HepG2 (cell line): Measurements from ENCODE around the gene CST3. TPM values are rescaled to one million over a fixed set of nuclear protein-coding genes. Genes with fewer than 3 reads are reported as not detected.

Source experiments
- ATAC-seq: fragments of 200-7000 bp; cut with Tn5 transposase; 3 replicates; pipeline ENCODE4 v1.9.1; 2020; ENCODE audit warnings: mild to moderate bottlenecking, moderate library complexity
- BruUV-seq: library from RNA; stranded (reverse); fragments of 400-500 nt; replicated peaks from 2 replicates; lab custom pipeline; 2021; lab: Mats Ljungman, UMichigan
- CTCF ChIA-PET: fragments of 300-600 bp; formaldehyde crosslinking; extraction: SDS; loops from one replicate; lab custom pipeline; 2021; ENCODE audit warnings: low total read pairs, inconsistent platforms, low intra/inter-chr PET ratio; lab: Yijun Ruan, JAX
- POLR2A ChIA-PET: fragments of 350-600 bp; sonication (Branson Sonifier 250); formaldehyde crosslinking; loops from one replicate; lab custom pipeline; 2020; ENCODE audit warnings: antibody characterized with exemption, inconsistent platforms; lab: Yijun Ruan, JAX
- DNase-seq: peaks from one replicate; pipeline ENCODE4 v3.0.0-alpha.2; 2015; ENCODE audit warnings: low spot score
- FAIRE-seq: peaks from 3 replicates; lab custom pipeline; 2011; peaks lifted over from hg19 to GRCh38; lab: Jason Lieb, UNC
- H2AFZ ChIP-seq: one replicate; pipeline ENCODE4 v1.6.1; 2011; ENCODE audit warnings: low read length, inconsistent platforms
- H3K27ac ChIP-seq: fragments of 300-600 bp; 3 replicates; pipeline ENCODE4 v1.8.0; 2011; ENCODE audit warnings: mixed run types, mild to moderate bottlenecking, mixed read lengths, low read length, inconsistent platforms; ENCODE audit not compliant: insufficient read depth; ENCODE audit errors: extremely low read length
- H3K27me3 ChIP-seq, 2 experiments: fragments of 200-600 bp in 1 of 2; 2 replicates in 1 of 2; 3 replicates in 1 of 2; pipeline versions ENCODE4 v1.6.0 to v1.8.0; 2011; ENCODE audit warnings: low read length in 2 of 2, mild to moderate bottlenecking in 2 of 2, moderate library complexity in 2 of 2, inconsistent platforms in 1 of 2; ENCODE audit not compliant: insufficient read depth in 2 of 2, control insufficient read depth in 1 of 2
- H3K36me3 ChIP-seq, 2 experiments: fragments of 200-600 bp in 1 of 2; replicated peaks in 1 of 2; 2 replicates in 1 of 2; 3 replicates in 1 of 2; pipeline versions ENCODE4 v1.5.1 to v1.8.0; 2011; ENCODE audit warnings: low read length in 2 of 2, inconsistent platforms in 1 of 2; ENCODE audit not compliant: insufficient read depth in 2 of 2, control insufficient read depth in 1 of 2
- H3K4me1 ChIP-seq: 2 replicates; pipeline ENCODE4 v1.5.1; 2012; ENCODE audit warnings: low read length, inconsistent platforms; ENCODE audit not compliant: insufficient read depth
- H3K4me2 ChIP-seq: 2 replicates; pipeline ENCODE4 v1.6.0; 2011; ENCODE audit warnings: low read depth, low read length, inconsistent platforms
- H3K4me3 ChIP-seq, 3 experiments: fragments of 200-600 bp in 1 of 3; sonication (generic), shearing (Covaris generic) in 1 of 3; replicated peaks in 1 of 3; 2 replicates each; pipeline ENCODE4 v1.5.1; 2011 to 2016; ENCODE audit warnings: low read length in 3 of 3, inconsistent platforms in 2 of 3, low read depth in 2 of 3, mild to moderate bottlenecking in 2 of 3, control low read depth in 1 of 3, mixed read lengths in 1 of 3; ENCODE audit not compliant: insufficient read depth in 1 of 3
- H3K79me2 ChIP-seq: one replicate; pipeline ENCODE4 v1.6.1; 2011; ENCODE audit warnings: low read length, inconsistent platforms; ENCODE audit not compliant: insufficient read depth
- H3K9ac ChIP-seq: 2 replicates; pipeline ENCODE4 v1.6.0; 2011; ENCODE audit warnings: mild to moderate bottlenecking, low read depth, low read length, inconsistent platforms; ENCODE audit not compliant: insufficient read depth
- H3K9me3 ChIP-seq: 2 replicates; pipeline ENCODE4 v1.5.1; 2012; ENCODE audit warnings: mild to moderate bottlenecking, low read length
- H4K20me1 ChIP-seq: 2 replicates; pipeline ENCODE4 v1.6.0; 2011; ENCODE audit warnings: inconsistent platforms, mild to moderate bottlenecking, low read length, moderate library complexity; ENCODE audit not compliant: insufficient read depth
- FOXA1 ChIP-seq, 2 experiments: fragments of 450-650 bp in 1 of 2; sonication (generic) in 1 of 2; formaldehyde crosslinking in 1 of 2; IDR thresholded peaks; 2 replicates each; pipeline versions ENCODE4 v1.4.0 to v1.6.1; 2016 to 2020; ENCODE audit warnings: missing genetic modification reagents in 1 of 2
- MIER2 ChIP-seq: IDR thresholded peaks from 2 replicates; pipeline ENCODE4 v1.6.1; 2016; ENCODE audit warnings: missing biosample characterization, missing genetic modification reagents
- PAWR ChIP-seq: sonication (generic); formaldehyde crosslinking; IDR thresholded peaks from 2 replicates; pipeline ENCODE4 v1.4.0; 2020; ENCODE audit warnings: missing genetic modification reagents, mild to moderate bottlenecking, borderline replicate concordance
- SCMH1 ChIP-seq: sonication (generic); formaldehyde crosslinking; IDR thresholded peaks from 2 replicates; pipeline ENCODE4 v1.9.0; 2021; ENCODE audit warnings: missing genetic modification reagents, mild to moderate bottlenecking, borderline replicate concordance
- ZMAT3 ChIP-seq: sonication (generic); formaldehyde crosslinking; conservative IDR thresholded peaks from 2 replicates; pipeline ENCODE4 v1.7.0; 2021; ENCODE audit warnings: missing genetic modification reagents
- ZMYM3 ChIP-seq: sonication (generic); formaldehyde crosslinking; IDR thresholded peaks from 2 replicates; pipeline ENCODE4 v1.5.1; 2020; ENCODE audit warnings: mild to moderate bottlenecking, missing genetic modification reagents
- ZNF121 ChIP-seq: sonication (generic); formaldehyde crosslinking; IDR thresholded peaks from 2 replicates; pipeline ENCODE4 v1.5.0; 2020; ENCODE audit warnings: mild to moderate bottlenecking, missing genetic modification reagents
- ZNF468 ChIP-seq: sonication (generic); formaldehyde crosslinking; IDR thresholded peaks from 2 replicates; pipeline ENCODE4 v1.8.0; 2022; ENCODE audit warnings: mild to moderate bottlenecking, moderate library complexity, missing genetic modification reagents
- ZNF850 ChIP-seq: sonication (generic); formaldehyde crosslinking; conservative IDR thresholded peaks from 2 replicates; pipeline ENCODE4 v1.9.0; 2021; ENCODE audit warnings: mild to moderate bottlenecking, missing genetic modification reagents
- WGBS: methylation state at CpG from one replicate; pipeline ENCODE4 v1.1.6; 2017; ENCODE audit warnings: low lambda C conversion rate; 5-methylcytosine and 5-hydroxymethylcytosine counted together
- in situ Hi-C: cut with HindIII; loops from 2 replicates; pipeline ENCODE4 v1.10.0; 2017; ENCODE audit warnings: low pct_unique_long_range_greater_than_20kb; ENCODE audit not compliant: extremely low pct_ligation_motif_present
- intact Hi-C: fragments of 100-400 bp; cut with micrococcal nuclease; formaldehyde crosslinking; loops from one replicate; pipeline ENCODE4 v1.10.0; 2022; ENCODE audit not compliant: unreplicated experiment
- polyA plus RNA-seq, 8 experiments: library from polyadenylated mRNA; depleted of rRNA in 3 of 8; stranded (reverse) in 7 of 8; unstranded in 1 of 8; fragments of >200 nt; fragmentation: Illumina TruSeq in 4 of 8; extraction: Trizol in 4 of 8; gene quantifications; 2 replicates each; pipeline versions ENCODE4 v1.2.1 to v1.2.3, GENCODE V29; 2011 to 2016; ENCODE audit warnings: low read depth in 4 of 8, missing spikeins in 1 of 8, mixed read lengths in 1 of 8; ENCODE audit not compliant: insufficient read depth in 1 of 8
- total RNA-seq, 5 experiments: library from RNA; depleted of rRNA; stranded (reverse); fragments of >200 nt; fragmentation: Illumina TruSeq; extraction: Trizol; gene quantifications; 2 replicates each; pipeline ENCODE4 v1.2.3, GENCODE V29; 2016; ENCODE audit warnings: low read depth in 1 of 5
- TF ChIP-seq, protein P1 (sequence below): sonication (generic); formaldehyde crosslinking; conservative IDR thresholded peaks from 2 replicates; pipeline ENCODE4 v1.8.0; 2022; ENCODE audit warnings: mild to moderate bottlenecking, moderate library complexity, missing genetic modification reagents
- TF ChIP-seq, protein P2 (sequence below): sonication (generic); formaldehyde crosslinking; IDR thresholded peaks from 2 replicates; pipeline ENCODE4 v1.4.0; 2020; ENCODE audit warnings: missing genetic modification reagents
- TF ChIP-seq, protein P3 (sequence below): IDR thresholded peaks from 2 replicates; pipeline ENCODE4 v1.6.1; 2012; ENCODE audit warnings: inconsistent platforms
- TF ChIP-seq, protein P4 (sequence below): sonication (generic); formaldehyde crosslinking; IDR thresholded peaks from 2 replicates; pipeline ENCODE4 v1.5.1; 2020; ENCODE audit warnings: mild to moderate bottlenecking, missing genetic modification reagents, moderate library complexity

CST3 gene
- total and polyA plus RNA-seq, 2 of the 13 experiments (the other 11 are each of a cell fraction or from before 2014, with no cell fraction given), result 690 to 1,005 TPM

DNA sequence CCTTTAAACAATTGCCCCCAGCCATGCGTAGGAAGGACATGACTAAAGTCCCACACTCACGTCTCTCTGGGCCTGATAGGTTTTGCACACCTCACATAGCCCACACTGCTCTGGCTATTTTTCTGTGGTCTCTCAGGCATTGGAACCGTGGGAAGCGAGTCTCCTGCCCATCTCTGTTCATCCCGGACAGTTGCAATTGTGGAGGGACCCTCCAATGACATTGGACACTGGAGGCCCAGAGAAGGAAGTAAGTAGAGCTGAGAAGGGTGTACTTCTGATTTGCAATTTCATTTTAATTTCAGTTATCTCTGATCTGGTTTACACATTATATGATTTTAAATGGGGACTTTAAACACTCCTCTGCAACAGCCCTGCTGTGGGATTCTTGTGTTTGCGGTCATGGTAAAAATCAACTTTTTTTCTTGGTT lies 23.3 kb upstream of the CST3 start (continued):
- TF ChIP-seq ZMYM3 (CRISPR knock-in tag), result 0 out of 2 replicates have a peak, but pooled peaks have one; percentile 4

DNA sequence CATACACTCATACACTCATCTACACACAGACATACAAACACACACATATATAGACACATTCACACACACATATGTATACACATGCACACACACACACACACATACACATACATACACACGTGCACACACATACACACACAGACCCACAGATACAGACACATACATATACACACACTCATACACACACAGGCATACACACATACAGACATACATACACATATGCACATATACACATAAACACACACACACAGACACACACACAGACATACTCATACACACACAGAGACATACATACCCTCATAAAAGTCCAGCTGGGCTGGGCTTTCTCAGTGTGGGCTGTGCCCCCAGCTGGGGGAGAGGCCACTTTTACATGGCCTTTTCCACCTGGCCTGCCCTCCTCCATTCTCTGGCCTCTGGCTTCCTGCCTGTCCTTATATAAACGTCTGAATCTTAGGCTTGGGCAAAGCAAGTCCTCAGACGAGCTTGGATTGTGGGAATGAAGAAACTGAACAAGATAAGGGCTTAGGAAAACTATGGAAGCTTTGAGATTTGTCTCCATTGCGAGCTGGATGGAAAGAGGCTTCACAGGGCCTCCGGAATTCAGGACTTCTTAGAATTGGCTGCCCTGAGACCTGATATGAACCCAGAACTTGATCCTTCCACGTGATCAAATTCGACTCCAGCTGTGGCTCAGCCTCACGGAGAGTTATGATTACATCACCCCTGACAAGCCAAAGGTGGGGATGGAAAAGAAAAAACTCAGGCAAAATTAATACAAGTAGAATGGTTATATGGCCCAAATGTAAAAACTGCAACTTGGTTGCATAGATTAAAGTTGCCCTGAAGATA lies 22.5 kb upstream of the CST3 start:
- Histone ChIP-seq H3K36me3 (no peaks in the 10 kb centered on the region), H3K79me2 (peaks cover 5% of the 10 kb centered on the region), H4K20me1 (no peaks in the 10 kb centered on the region), H3K4me3 (peak overlapping the region; percentile 44 to 65 (median 48)), H2AFZ (peak overlapping the region; percentile 42), H3K4me2 (peak overlapping the region; percentile 93), H3K9me3 (no peaks in the 10 kb centered on the region), H3K4me1 (peaks cover 98% of the 10 kb centered on the region), H3K9ac (peak overlapping the region; percentile 72), H3K27ac (peak overlapping the region; percentile 93), H3K27me3 (no peaks in the 10 kb centered on the region)
- in situ Hi-C loops, result no loop called here
- ChIA-PET CTCF (no interaction called here), POLR2A (interaction anchor here (1.0 to 9.9 kb wide), 9 partner anchors 11 to 1170 kb away, joined by 3 to 543 read pairs (median 15); partner anchors contain the start of genes CST3 and NXT1)
- no TSS peak for BruUV-seq
- peak; percentile 86 for FAIRE-seq
- DNase-seq, result peak; percentile 73
- ATAC-seq, result peak; percentile 22
- intact Hi-C loops, result loop anchor here (2.0 to 5.0 kb wide), 4 partner anchors 33 to 309 kb away; partner anchors contain the start of gene NXT1
- 6% methylated on average over 8 of the region's 8 CpGs for WGBS
- 0 out of 2 replicates have a peak, but pooled peaks have one; percentile 52 for TF ChIP-seq PAWR (CRISPR knock-in tag)
- TF ChIP-seq ZNF468, result 0 out of 2 replicates have a peak, but pooled peaks have one; percentile 1
- TF ChIP-seq FOXA1 (IDR thresholded peaks at IDR 0.05), result 0 out of 2 replicates have a peak, but pooled peaks have one; percentile 50
- no peak; the same call in 1 of the 2 replicates for TF ChIP-seq FOXA1 (CRISPR knock-in tag; IDR thresholded peaks at IDR 0.05)
- TF ChIP-seq ZNF121 (CRISPR knock-in tag), result no peak
- TF ChIP-seq ZNF850 (CRISPR knock-in tag), result no peak
- TF ChIP-seq, protein P1, sequence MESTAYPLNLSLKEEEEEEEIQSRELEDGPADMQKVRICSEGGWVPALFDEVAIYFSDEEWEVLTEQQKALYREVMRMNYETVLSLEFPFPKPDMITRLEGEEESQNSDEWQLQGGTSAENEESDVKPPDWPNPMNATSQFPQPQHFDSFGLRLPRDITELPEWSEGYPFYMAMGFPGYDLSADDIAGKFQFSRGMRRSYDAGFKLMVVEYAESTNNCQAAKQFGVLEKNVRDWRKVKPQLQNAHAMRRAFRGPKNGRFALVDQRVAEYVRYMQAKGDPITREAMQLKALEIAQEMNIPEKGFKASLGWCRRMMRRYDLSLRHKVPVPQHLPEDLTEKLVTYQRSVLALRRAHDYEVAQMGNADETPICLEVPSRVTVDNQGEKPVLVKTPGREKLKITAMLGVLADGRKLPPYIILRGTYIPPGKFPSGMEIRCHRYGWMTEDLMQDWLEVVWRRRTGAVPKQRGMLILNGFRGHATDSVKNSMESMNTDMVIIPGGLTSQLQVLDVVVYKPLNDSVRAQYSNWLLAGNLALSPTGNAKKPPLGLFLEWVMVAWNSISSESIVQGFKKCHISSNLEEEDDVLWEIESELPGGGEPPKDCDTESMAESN (CRISPR knock-in tag), result peak; percentile 58; the same call in 1 of the 2 replicates
- TF ChIP-seq MIER2 (CRISPR knock-in tag), result 0 out of 2 replicates have a peak, but pooled peaks have one; percentile 6
- TF ChIP-seq, protein P2, sequence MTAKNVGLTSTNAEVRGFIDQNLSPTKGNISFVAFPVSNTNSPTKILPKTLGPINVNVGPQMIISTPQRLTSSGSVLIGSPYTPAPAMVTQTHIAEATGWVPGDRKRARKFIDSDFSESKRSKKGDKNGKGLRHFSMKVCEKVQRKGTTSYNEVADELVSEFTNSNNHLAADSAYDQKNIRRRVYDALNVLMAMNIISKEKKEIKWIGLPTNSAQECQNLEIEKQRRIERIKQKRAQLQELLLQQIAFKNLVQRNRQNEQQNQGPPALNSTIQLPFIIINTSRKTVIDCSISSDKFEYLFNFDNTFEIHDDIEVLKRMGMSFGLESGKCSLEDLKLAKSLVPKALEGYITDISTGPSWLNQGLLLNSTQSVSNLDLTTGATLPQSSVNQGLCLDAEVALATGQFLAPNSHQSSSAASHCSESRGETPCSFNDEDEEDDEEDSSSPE (CRISPR knock-in tag), result no peak
- TF ChIP-seq, protein P3, sequence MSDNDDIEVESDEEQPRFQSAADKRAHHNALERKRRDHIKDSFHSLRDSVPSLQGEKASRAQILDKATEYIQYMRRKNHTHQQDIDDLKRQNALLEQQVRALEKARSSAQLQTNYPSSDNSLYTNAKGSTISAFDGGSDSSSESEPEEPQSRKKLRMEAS, result peak; percentile 27; the same call in 1 of the 2 replicates
- no peak for TF ChIP-seq SCMH1 (CRISPR knock-in tag)
- TF ChIP-seq ZMAT3 (CRISPR knock-in tag), result 0 out of 2 replicates have a peak, but pooled peaks have one; percentile 43
- TF ChIP-seq, protein P4, sequence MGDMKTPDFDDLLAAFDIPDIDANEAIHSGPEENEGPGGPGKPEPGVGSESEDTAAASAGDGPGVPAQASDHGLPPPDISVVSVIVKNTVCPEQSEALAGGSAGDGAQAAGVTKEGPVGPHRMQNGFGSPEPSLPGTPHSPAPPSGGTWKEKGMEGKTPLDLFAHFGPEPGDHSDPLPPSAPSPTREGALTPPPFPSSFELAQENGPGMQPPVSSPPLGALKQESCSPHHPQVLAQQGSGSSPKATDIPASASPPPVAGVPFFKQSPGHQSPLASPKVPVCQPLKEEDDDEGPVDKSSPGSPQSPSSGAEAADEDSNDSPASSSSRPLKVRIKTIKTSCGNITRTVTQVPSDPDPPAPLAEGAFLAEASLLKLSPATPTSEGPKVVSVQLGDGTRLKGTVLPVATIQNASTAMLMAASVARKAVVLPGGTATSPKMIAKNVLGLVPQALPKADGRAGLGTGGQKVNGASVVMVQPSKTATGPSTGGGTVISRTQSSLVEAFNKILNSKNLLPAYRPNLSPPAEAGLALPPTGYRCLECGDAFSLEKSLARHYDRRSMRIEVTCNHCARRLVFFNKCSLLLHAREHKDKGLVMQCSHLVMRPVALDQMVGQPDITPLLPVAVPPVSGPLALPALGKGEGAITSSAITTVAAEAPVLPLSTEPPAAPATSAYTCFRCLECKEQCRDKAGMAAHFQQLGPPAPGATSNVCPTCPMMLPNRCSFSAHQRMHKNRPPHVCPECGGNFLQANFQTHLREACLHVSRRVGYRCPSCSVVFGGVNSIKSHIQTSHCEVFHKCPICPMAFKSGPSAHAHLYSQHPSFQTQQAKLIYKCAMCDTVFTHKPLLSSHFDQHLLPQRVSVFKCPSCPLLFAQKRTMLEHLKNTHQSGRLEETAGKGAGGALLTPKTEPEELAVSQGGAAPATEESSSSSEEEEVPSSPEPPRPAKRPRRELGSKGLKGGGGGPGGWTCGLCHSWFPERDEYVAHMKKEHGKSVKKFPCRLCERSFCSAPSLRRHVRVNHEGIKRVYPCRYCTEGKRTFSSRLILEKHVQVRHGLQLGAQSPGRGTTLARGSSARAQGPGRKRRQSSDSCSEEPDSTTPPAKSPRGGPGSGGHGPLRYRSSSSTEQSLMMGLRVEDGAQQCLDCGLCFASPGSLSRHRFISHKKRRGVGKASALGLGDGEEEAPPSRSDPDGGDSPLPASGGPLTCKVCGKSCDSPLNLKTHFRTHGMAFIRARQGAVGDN, result peak; percentile 32; the same call in 1 of the 2 replicates
